Jurkat, Clone E6-1 (cell line): Measurements from ENCODE around the gene SLC30A1.

Experiments
- DNase-seq: peaks from one replicate; pipeline ENCODE4 v3.0.0-alpha.2; 2011; ENCODE audit warnings: low read depth, low spot score
- H3K4me3 ChIP-seq: 2 replicates; pipeline ENCODE4 v1.5.1; 2011; ENCODE audit warnings: mild to moderate bottlenecking, low read length, control low read depth, moderate library complexity

Gene SLC30A1

GRCh38 chr1:211531194-211532087 lies 47.5 kb downstream of the SLC30A1 start:
- DNase-seq: no peak
- no peak overlapping the region for H3K4me3 ChIP-seq

DNA sequence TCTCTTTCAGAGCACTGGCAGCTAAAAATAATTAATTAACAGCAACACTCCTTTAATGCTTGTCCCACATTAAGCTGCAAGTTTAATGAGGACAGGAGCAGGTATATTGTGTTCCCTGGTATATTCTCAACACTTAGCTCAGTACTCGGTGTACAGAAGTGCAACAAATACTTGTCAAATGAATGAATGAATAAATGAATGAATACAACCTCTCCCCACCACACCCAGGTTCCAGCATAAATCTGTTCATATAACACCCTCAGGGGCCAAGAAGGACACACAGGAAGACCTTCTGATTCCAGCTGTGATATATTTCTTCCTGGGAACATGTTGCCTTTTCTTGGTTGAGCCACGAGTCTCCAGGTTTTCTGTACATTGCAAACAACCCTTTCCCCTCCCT lies 48.9 kb downstream of the SLC30A1 start:
- no peak overlapping the region for H3K4me3 ChIP-seq
- no peak for DNase-seq

GRCh38 chr1:211529453-211529852 lies 49.5 kb downstream of the SLC30A1 start:
- DNase-seq: no peak
- no peak overlapping the region for H3K4me3 ChIP-seq

DNA sequence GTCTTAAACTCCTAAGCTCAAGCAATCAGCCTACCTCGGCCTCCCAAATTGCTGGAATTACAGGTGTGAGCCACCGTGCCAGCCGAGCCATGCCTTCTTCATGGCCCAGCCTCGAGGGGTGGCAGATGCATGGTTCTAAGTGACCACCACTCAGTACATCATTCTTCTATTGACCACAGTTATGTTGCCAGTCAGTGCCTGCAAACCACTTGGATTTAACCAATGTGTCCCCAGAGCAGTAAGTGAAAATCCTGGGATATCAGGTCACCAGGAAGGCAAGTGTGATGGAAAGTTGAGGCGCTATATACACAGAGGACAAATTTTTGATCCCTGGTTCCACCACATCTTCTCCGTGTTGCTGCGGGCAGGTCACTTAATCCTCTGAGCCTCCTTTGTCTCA lies 50.0 kb downstream of the SLC30A1 start:
- no peak for DNase-seq
- no peak overlapping the region for H3K4me3 ChIP-seq

DNA sequence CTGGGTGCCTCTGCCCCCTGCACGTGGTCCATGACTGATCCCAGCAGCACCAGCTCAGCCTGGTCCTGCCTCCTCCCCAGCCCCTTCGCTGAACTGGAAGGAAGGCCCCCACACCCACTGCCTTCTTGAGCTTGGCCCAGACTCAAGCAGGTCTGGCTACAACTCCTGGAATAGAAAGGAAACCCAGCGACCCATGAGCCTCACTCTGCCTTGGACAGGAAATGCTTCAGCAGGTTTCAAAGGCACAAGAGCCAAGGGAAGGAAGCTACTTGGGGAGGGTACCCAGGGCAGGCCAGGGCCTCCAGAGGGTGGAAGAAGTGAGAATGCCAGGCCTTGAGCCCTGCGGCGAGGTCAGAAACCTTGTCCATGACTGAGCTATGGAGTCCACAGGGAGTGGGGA lies 51.1 kb downstream of the SLC30A1 start:
- no peak overlapping the region for H3K4me3 ChIP-seq
- no peak for DNase-seq

DNA sequence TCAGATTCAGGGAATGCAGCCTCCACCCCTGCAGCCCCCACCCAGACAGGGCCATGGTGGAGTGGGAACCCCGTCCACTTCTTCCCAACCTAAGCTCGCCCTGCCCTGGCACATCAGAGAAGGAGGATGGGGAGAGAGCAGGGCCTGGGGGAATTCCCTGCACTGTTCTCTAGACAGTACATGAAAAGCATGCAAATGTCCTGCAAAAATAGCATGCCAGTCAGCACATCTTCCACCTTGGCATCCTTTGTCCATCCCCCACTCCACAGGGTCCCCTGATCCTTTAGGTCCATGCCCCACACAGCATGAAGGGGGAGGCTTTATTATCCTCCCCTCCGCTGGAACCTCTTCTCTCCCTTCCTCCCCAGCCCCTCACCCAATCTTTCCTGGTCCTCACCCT lies 52.0 kb downstream of the SLC30A1 start:
- DNase-seq: no peak
- no peak overlapping the region for H3K4me3 ChIP-seq

DNA sequence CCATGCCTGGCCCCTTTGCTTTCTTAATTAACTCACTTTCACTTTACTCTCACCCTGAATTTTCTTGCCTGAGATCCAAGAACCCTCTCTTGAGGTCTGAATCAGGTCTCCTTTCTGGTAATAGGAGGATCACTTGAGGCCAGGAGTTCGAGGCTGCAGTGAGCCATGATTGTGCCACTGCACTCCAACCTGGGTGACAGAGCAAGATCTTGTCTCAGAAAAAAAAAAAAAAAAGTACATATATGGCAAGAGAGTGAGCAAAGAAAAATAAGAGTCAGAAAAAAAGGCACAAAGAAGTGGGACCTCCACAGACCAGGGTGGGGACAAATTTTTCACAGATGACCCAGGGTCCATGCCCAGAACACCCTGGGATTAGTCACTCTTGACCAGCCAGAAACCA lies 52.9 kb downstream of the SLC30A1 start:
- no peak overlapping the region for H3K4me3 ChIP-seq
- DNase-seq: no peak

- no peak overlapping the region for H3K4me3 ChIP-seq
- DNase-seq: no peak
Measured at GRCh38 chr1:211525101-211525676, 53.8 kb downstream of the SLC30A1 start.

DNA sequence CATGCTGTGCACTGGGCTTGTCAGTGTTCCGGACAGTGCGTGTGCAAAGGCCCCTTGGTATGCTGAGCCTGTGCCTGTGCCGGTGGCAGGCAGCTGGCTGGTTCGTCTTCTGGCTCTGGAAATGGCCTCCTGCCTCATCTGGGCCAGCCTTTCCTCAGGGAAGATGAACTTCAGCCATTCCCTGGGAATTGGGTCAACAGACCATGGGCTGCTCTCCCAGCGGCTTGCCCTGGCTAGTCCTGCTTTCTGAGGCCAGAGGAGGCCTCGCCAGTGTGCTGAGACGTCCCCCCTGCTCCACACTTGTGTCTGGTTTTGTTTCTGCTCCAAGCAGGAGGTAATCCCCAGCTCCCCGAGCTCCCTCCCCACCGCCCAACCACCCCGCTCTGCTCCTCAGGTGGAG lies 54.4 kb downstream of the SLC30A1 start:
- H3K4me3 ChIP-seq: no peak overlapping the region
- DNase-seq: no peak

- DNase-seq: no peak
- no peak overlapping the region for H3K4me3 ChIP-seq
Measured at GRCh38 chr1:211522804-211523203, 56.2 kb downstream of the SLC30A1 start.
